IMR-90 (cell line): ENCODE results near the gene OGFOD2. TPM values are rescaled to one million over a fixed set of nuclear protein-coding genes. Genes with fewer than 3 reads are reported as not detected.

Source experiments
- ATAC-seq: fragments of 200-7000 bp; cut with Tn5 transposase; 2 replicates; pipeline ENCODE4 v1.9.1; 2020; ENCODE audit warnings: low read depth, mild to moderate bottlenecking, moderate library complexity
- BruUV-seq: library from RNA; stranded (reverse); fragments of 400-500 nt; replicated peaks from 2 replicates; lab custom pipeline; 2021; lab: Mats Ljungman, UMichigan
- CTCF ChIA-PET: fragments of 300-600 bp; formaldehyde crosslinking; extraction: SDS; loops from one replicate; lab custom pipeline; 2021; ENCODE audit warnings: antibody characterized with exemption; lab: Yijun Ruan, JAX
- POLR2A ChIA-PET: fragments of 300-600 bp; sonication (Branson Sonifier 250); formaldehyde crosslinking; loops from one replicate; lab custom pipeline; 2022; ENCODE audit warnings: antibody characterized with exemption; ENCODE audit not compliant: unreplicated experiment; lab: Charles Lee
- DNase-seq: peaks from one replicate; pipeline ENCODE4 v3.0.0; 2013
- H2AFZ ChIP-seq: replicated peaks from 2 replicates; pipeline ENCODE3; 2013; ENCODE audit warnings: low read length, mild to moderate bottlenecking; ENCODE audit not compliant: poor library complexity
- H2AK5ac ChIP-seq: 2 replicates; pipeline ENCODE4 v1.6.1; 2013; ENCODE audit warnings: low read depth, low read length, inconsistent platforms
- H2AK9ac ChIP-seq: replicated peaks from 2 replicates; pipeline ENCODE3; 2013; ENCODE audit warnings: mild to moderate bottlenecking, low read depth, low read length, moderate library complexity; ENCODE audit not compliant: poor library complexity
- H2BK120ac ChIP-seq: 2 replicates; pipeline ENCODE4 v1.6.1; 2013; ENCODE audit warnings: low read depth, low read length, inconsistent platforms
- H2BK15ac ChIP-seq: 3 replicates; pipeline ENCODE4 v1.6.1; 2013; ENCODE audit warnings: low read depth, low read length, inconsistent platforms
- H2BK20ac ChIP-seq: 2 replicates; pipeline ENCODE4 v1.6.1; 2013; ENCODE audit warnings: low read depth, mild to moderate bottlenecking, inconsistent platforms, low read length, moderate library complexity
- H2BK5ac ChIP-seq: 2 replicates; pipeline ENCODE4 v1.6.1; 2013; ENCODE audit warnings: mild to moderate bottlenecking, low read depth, low read length, inconsistent platforms; ENCODE audit not compliant: poor library complexity, severe bottlenecking
- H3K14ac ChIP-seq: replicated peaks from 2 replicates; pipeline ENCODE4 v1.6.1; 2013; ENCODE audit warnings: low read depth, low read length, inconsistent platforms
- H3K18ac ChIP-seq: 2 replicates; pipeline ENCODE4 v1.6.1; 2013; ENCODE audit warnings: low read depth, low read length, control low read depth
- H3K23ac ChIP-seq: 2 replicates; pipeline ENCODE4 v1.6.1; 2013; ENCODE audit warnings: low read depth, low read length, inconsistent platforms
- H3K27ac ChIP-seq: 2 replicates; pipeline ENCODE4 v1.5.1; 2013; ENCODE audit warnings: mild to moderate bottlenecking, control low read depth, low read length; ENCODE audit not compliant: insufficient read depth
- H3K27me3 ChIP-seq: 2 replicates; pipeline ENCODE4 v1.6.1; 2013; ENCODE audit warnings: low read length; ENCODE audit not compliant: control insufficient read depth, insufficient read depth
- H3K36me3 ChIP-seq: 2 replicates; pipeline ENCODE4 v1.6.1; 2013; ENCODE audit warnings: low read length, mixed read lengths; ENCODE audit not compliant: control insufficient read depth, insufficient read depth
- H3K4ac ChIP-seq: 2 replicates; pipeline ENCODE4 v1.6.1; 2013; ENCODE audit warnings: low read depth, low read length, inconsistent platforms
- H3K4me1 ChIP-seq: 2 replicates; pipeline ENCODE4 v1.6.1; 2013; ENCODE audit warnings: low read length, mixed read lengths; ENCODE audit not compliant: control insufficient read depth, insufficient read depth
- H3K4me2 ChIP-seq: 2 replicates; pipeline ENCODE4 v1.6.1; 2013; ENCODE audit warnings: low read depth, mild to moderate bottlenecking, control low read depth, low read length, moderate library complexity
- H3K4me3 ChIP-seq: 2 replicates; pipeline ENCODE4 v1.5.1; 2013; ENCODE audit warnings: low read depth, mild to moderate bottlenecking, control low read depth, low read length, moderate library complexity; ENCODE audit not compliant: insufficient read depth
- H3K56ac ChIP-seq: 2 replicates; pipeline ENCODE4 v1.6.1; 2013; ENCODE audit warnings: low read length, inconsistent platforms; ENCODE audit not compliant: insufficient read depth; ENCODE audit errors: extremely low read depth
- H3K79me1 ChIP-seq, 2 experiments: 2 replicates each; pipeline ENCODE4 v1.6.1; 2013; ENCODE audit warnings: low read length in 2 of 2, inconsistent platforms in 1 of 2, low read depth in 1 of 2
- H3K9ac ChIP-seq: 2 replicates; pipeline ENCODE4 v1.6.1; 2013; ENCODE audit warnings: low read depth, low read length, control low read depth
- H3K9me1 ChIP-seq: 2 replicates; pipeline ENCODE4 v1.6.1; 2013; ENCODE audit warnings: low read length, inconsistent platforms; ENCODE audit not compliant: insufficient read depth
- H3K9me3 ChIP-seq: 2 replicates; pipeline ENCODE4 v1.6.1; 2013; ENCODE audit warnings: low read length; ENCODE audit not compliant: control insufficient read depth, insufficient read depth
- H4K20me1 ChIP-seq: 2 replicates; pipeline ENCODE4 v1.6.1; 2013; ENCODE audit warnings: low read length, inconsistent platforms; ENCODE audit not compliant: insufficient read depth
- H4K5ac ChIP-seq: 2 replicates; pipeline ENCODE4 v1.6.1; 2013; ENCODE audit warnings: mild to moderate bottlenecking, low read depth, low read length, control low read depth
- H4K8ac ChIP-seq, 2 experiments: 2 replicates each; pipeline ENCODE4 v1.6.1; 2013; ENCODE audit warnings: low read depth in 2 of 2, low read length in 2 of 2, control low read depth in 1 of 2, inconsistent platforms in 1 of 2
- H4K91ac ChIP-seq: 2 replicates; pipeline ENCODE4 v1.6.1; 2013; ENCODE audit warnings: low read depth, low read length, inconsistent platforms; ENCODE audit not compliant: insufficient read depth
- BHLHE40 ChIP-seq: fragments of 150-350 bp; IDR thresholded peaks from 2 replicates; pipeline ENCODE4 v1.6.1; 2016; ENCODE audit warnings: mild to moderate bottlenecking, low read depth, low read length
- CEBPB ChIP-seq: IDR thresholded peaks from 2 replicates; pipeline ENCODE4 v1.6.1; 2012; ENCODE audit warnings: low read depth, low read length, improper control_type of control experiment
- CTCF ChIP-seq: conservative IDR thresholded peaks from 2 replicates; pipeline ENCODE4 v1.5.1; 2012; ENCODE audit warnings: mild to moderate bottlenecking, low read depth, low read length, improper control_type of control experiment
- ELK1 ChIP-seq: fragments of 150-350 bp; IDR thresholded peaks from 2 replicates; pipeline ENCODE4 v1.6.1; 2016; ENCODE audit warnings: low read depth, mild to moderate bottlenecking, low read length, moderate library complexity, borderline replicate concordance
- FOS ChIP-seq: fragments of 150-350 bp; IDR thresholded peaks from 2 replicates; pipeline ENCODE4 v1.6.1; 2016; ENCODE audit warnings: low read depth, low read length
- MAFK ChIP-seq: IDR thresholded peaks from 2 replicates; pipeline ENCODE4 v1.6.1; 2012; ENCODE audit warnings: low read depth, low read length, improper control_type of control experiment
- MAZ ChIP-seq: IDR thresholded peaks from 2 replicates; pipeline ENCODE4 v1.6.1; 2012; ENCODE audit warnings: low read depth, mild to moderate bottlenecking, low read length, improper control_type of control experiment, moderate library complexity, borderline replicate concordance
- MXI1 ChIP-seq: IDR thresholded peaks from 2 replicates; pipeline ENCODE4 v1.6.1; 2012; ENCODE audit warnings: low read depth, mild to moderate bottlenecking, low read length, moderate library complexity, borderline replicate concordance
- NFE2L2 ChIP-seq: fragments of 150-350 bp; IDR thresholded peaks from 2 replicates; pipeline ENCODE4 v1.6.1; 2016; ENCODE audit warnings: low read depth, mild to moderate bottlenecking, low read length
- POLR2A ChIP-seq: IDR thresholded peaks from 2 replicates; pipeline ENCODE4 v1.6.1; 2012; ENCODE audit warnings: mild to moderate bottlenecking, low read depth, low read length
- RFX5 ChIP-seq: IDR thresholded peaks from 2 replicates; pipeline ENCODE4 v1.8.0; 2012; ENCODE audit warnings: low read depth, mild to moderate bottlenecking, low read length, moderate library complexity
- SMC3 ChIP-seq: fragments of 150-350 bp; IDR thresholded peaks from 2 replicates; pipeline ENCODE4 v1.6.1; 2016; ENCODE audit warnings: low read depth, mild to moderate bottlenecking, antibody characterized with exemption, low read length, moderate library complexity
- WGBS, 2 experiments: methylation state at CpG; one replicate each; pipeline versions ENCODE4 v1.1.5 to v1.1.7; 2013; ENCODE audit warnings: missing lambda C conversion rate in 2 of 2; ENCODE audit not compliant: insufficient read length in 1 of 2; ENCODE audit errors: extremely low coverage in 2 of 2; 5-methylcytosine and 5-hydroxymethylcytosine counted together
- dilution Hi-C: fragments of 300-500 bp; cut with HindIII; formaldehyde crosslinking; loops from one replicate; pipeline ENCODE4 v1.14.3; 2018; ENCODE audit warnings: low sequenced_read_pairs; ENCODE audit not compliant: unreplicated experiment
- in situ Hi-C: fragments of 300-500 bp; cut with MboI; formaldehyde crosslinking; loops from 3 replicates; pipeline ENCODE4 v1.14.3; 2019; ENCODE audit warnings: low sequenced_read_pairs, inconsistent platforms, mixed read lengths
- intact Hi-C: fragments of 100-400 bp; cut with micrococcal nuclease; formaldehyde crosslinking; loops from 2 replicates; pipeline ENCODE4 v1.10.0; 2022
- polyA plus RNA-seq, 3 experiments: library from polyadenylated mRNA; depleted of rRNA; stranded (reverse); fragments of >200 nt; gene quantifications; 2 replicates each; pipeline ENCODE4 v1.2.3, GENCODE V29; 2012; ENCODE audit warnings: low replicate concordance in 1 of 3
- total RNA-seq: library from RNA; depleted of rRNA; stranded (reverse); fragments of >200 nt; gene quantifications from 2 replicates; pipeline ENCODE4 v1.2.3, GENCODE V29; 2012

The OGFOD2 gene
- total and polyA plus RNA-seq, 2 of the 4 experiments (the other 2 are of a cell fraction) = 4.3 to 18.2 TPM

- dilution Hi-C loops = loop anchor here (25.0 kb wide), 1 partner anchor 253 kb away; the partner anchor contains the start of genes MPHOSPH9 and MTRFR
- H2AFZ ChIP-seq = peak overlapping the region; percentile 74
- H3K9me3 ChIP-seq = no peaks in the 10 kb centered on the region
- TF ChIP-seq FOS = no peak
- TF ChIP-seq MXI1 = no peak
- no peak for TF ChIP-seq MAFK
- no peak for TF ChIP-seq BHLHE40
- TF ChIP-seq RFX5 = no peak
- TF ChIP-seq SMC3 = no peak
- TF ChIP-seq ELK1 = no peak
- no peak for TF ChIP-seq NFE2L2
- TF ChIP-seq CEBPB = no peak
- TF ChIP-seq CTCF = no peak
- TF ChIP-seq MAZ = no peak
- no peak for TF ChIP-seq POLR2A
- peak overlapping the region; percentile 71; the same call in 1 of the 2 replicates for H2AK5ac ChIP-seq
- peaks cover 15% of the 10 kb centered on the region for H4K20me1 ChIP-seq
- H2BK15ac ChIP-seq = no peak overlapping the region
- H3K79me1 ChIP-seq = peaks cover 8 to 40% of the 10 kb centered on the region in 2 experiments; a peak in 3 of 4 replicates
- WGBS, 2 experiments = 29% methylated on average over 25 of the region's 34 CpGs; no CpG with 5 or more reads in 1 of the 2 experiments
- peaks cover 21% of the 10 kb centered on the region for H3K4me1 ChIP-seq
- peak overlapping the region; percentile 69 for H2BK5ac ChIP-seq
- peak overlapping the region; percentile 92 for H4K5ac ChIP-seq
- peak overlapping the region; percentile 74; the same call in 1 of the 2 replicates for H4K91ac ChIP-seq
- H3K56ac ChIP-seq = no peak overlapping the region
- H3K4ac ChIP-seq = peak overlapping the region; percentile 82
- H3K4me2 ChIP-seq = peak overlapping the region; percentile 62
- H3K4me3 ChIP-seq = no peak overlapping the region
- H3K9me1 ChIP-seq = peaks cover 15% of the 10 kb centered on the region; the same call in 1 of the 2 replicates
- peak overlapping the region; percentile 53 for H3K9ac ChIP-seq
- POLR2A ChIA-PET = interaction anchor here (0.6 to 1.0 kb wide), 2 partner anchors 248 to 253 kb away, joined by 4 to 5 read pairs; partner anchors contain the start of genes MPHOSPH9 and MTRFR
- no TSS peak for BruUV-seq
- in situ Hi-C loops = loop anchor here (10.0 kb wide), 1 partner anchor 160 kb away; no protein-coding TSS in a partner anchor
- peak overlapping the region; percentile 62 for H2AK9ac ChIP-seq
- intact Hi-C loops = no loop called here
- peak overlapping the region; percentile 27 for H3K27ac ChIP-seq
- DNase-seq = no peak
- ATAC-seq = no peak
- peak overlapping the region; percentile 39; the same call in 1 of the 2 replicates for H3K23ac ChIP-seq
- peaks cover 41% of the 10 kb centered on the region for H3K36me3 ChIP-seq
- peak overlapping the region; percentile 46 to 64; a peak in 3 of 4 replicates for H4K8ac ChIP-seq
- H2BK120ac ChIP-seq = 0 out of 2 replicates have a peak overlapping the region, but pooled peaks have one; percentile 8
- H3K27me3 ChIP-seq = no peaks in the 10 kb centered on the region
- peak overlapping the region; percentile 92 for H3K14ac ChIP-seq
- CTCF ChIA-PET = interaction anchor here (0.6 kb wide), 1 partner anchor 102 kb away, joined by 3 read pairs; no protein-coding TSS in a partner anchor
- no peak overlapping the region for H3K18ac ChIP-seq
- H2BK20ac ChIP-seq = no peak overlapping the region
These were observed 9.7 kb downstream of the OGFOD2 start for GRCh38 chr12:122984612-122985337.
